GM12878 (cell line): ENCODE results near the gene STK10. TPM values are rescaled to one million over a fixed set of nuclear protein-coding genes. Genes with fewer than 3 reads are reported as not detected.

ENCODE experiments used
- BACH1 ChIP-seq: fragments of 450-650 bp; IDR thresholded peaks from 2 replicates; pipeline ENCODE4 v1.6.1; 2017; ENCODE audit warnings: mild to moderate bottlenecking, borderline replicate concordance
- E2F8 ChIP-seq: fragments of 450-650 bp; IDR thresholded peaks from 2 replicates; pipeline ENCODE4 v1.6.1; 2018; ENCODE audit warnings: mild to moderate bottlenecking, low read depth, moderate library complexity; ENCODE audit not compliant: partially characterized antibody
- EGR1 ChIP-seq, 2 experiments: IDR thresholded peaks; 1 replicate in 1 of 2; 2 replicates in 1 of 2; pipeline ENCODE4 v1.6.1; 2011 to 2012; ENCODE audit warnings: low read depth in 2 of 2, low read length in 2 of 2, borderline replicate concordance in 1 of 2, mild to moderate bottlenecking in 1 of 2, moderate library complexity in 1 of 2
- ETV6 ChIP-seq, 2 experiments: fragments of 450-650 bp in 1 of 2; IDR thresholded peaks in 1 of 2; conservative IDR thresholded peaks in 1 of 2; 2 replicates each; pipeline ENCODE4 v1.6.1; 2014; ENCODE audit warnings: antibody characterized with exemption in 1 of 2, borderline replicate concordance in 1 of 2, low read depth in 1 of 2, mild to moderate bottlenecking in 1 of 2, moderate library complexity in 1 of 2
- NR2F1 ChIP-seq: fragments of 450-650 bp; conservative IDR thresholded peaks from 2 replicates; pipeline ENCODE4 v1.6.1; 2017; ENCODE audit warnings: mild to moderate bottlenecking
- RELA ChIP-seq: fragments of 450-650 bp; IDR thresholded peaks from 2 replicates; pipeline ENCODE4 v1.8.0; 2014; ENCODE audit warnings: borderline replicate concordance; ENCODE audit not compliant: partially characterized antibody
- RFX5 ChIP-seq: IDR thresholded peaks from 2 replicates; pipeline ENCODE4 v1.6.1; 2011; ENCODE audit warnings: low read depth, low read length, improper control_type of control experiment
- SPI1 ChIP-seq: IDR thresholded peaks from 2 replicates; pipeline ENCODE4 v1.6.1; 2011; ENCODE audit warnings: low read depth, mild to moderate bottlenecking, low read length, moderate library complexity, borderline replicate concordance; ENCODE audit not compliant: insufficient read depth
- SREBF2 ChIP-seq: IDR thresholded peaks from 2 replicates; pipeline ENCODE4 v1.6.1; 2012; ENCODE audit warnings: mild to moderate bottlenecking, low read length
- STAT1 ChIP-seq: fragments of 450-650 bp; conservative IDR thresholded peaks from 2 replicates; pipeline ENCODE4 v1.6.1; 2014; ENCODE audit warnings: antibody characterized with exemption, mild to moderate bottlenecking
- TBL1XR1 ChIP-seq: IDR thresholded peaks from 2 replicates; pipeline ENCODE4 v1.6.1; 2012; ENCODE audit warnings: low read depth, low read length, improper control_type of control experiment
- TCF3 ChIP-seq: IDR thresholded peaks from 2 replicates; pipeline ENCODE4 v1.6.1; 2012; ENCODE audit warnings: low read depth, mild to moderate bottlenecking, low read length, borderline replicate concordance; ENCODE audit not compliant: insufficient read depth
- ZSCAN29 ChIP-seq: fragments of 450-650 bp; IDR thresholded peaks from 2 replicates; pipeline ENCODE4 v1.6.1; 2017; ENCODE audit warnings: mild to moderate bottlenecking, moderate library complexity
- polyA plus RNA-seq, 11 experiments: library from polyadenylated mRNA; depleted of rRNA in 4 of 11; unstranded in 6 of 11; stranded (reverse) in 5 of 11; fragments of >200 nt; fragmentation: Nextera tagmentation in 4 of 11; fragmentation: Illumina TruSeq in 1 of 11; extraction: Ambion mirVana in 4 of 11; extraction: Trizol in 1 of 11; gene quantifications; 1 replicate in 1 of 11; 2 replicates in 10 of 11; pipeline versions ENCODE4 v1.2.1 to v1.2.3, GENCODE V29; 2011 to 2016; ENCODE audit warnings: inconsistent platforms in 2 of 11, missing spikeins in 2 of 11, low read depth in 1 of 11
- total RNA-seq, 4 experiments: library from RNA; depleted of rRNA in 3 of 4; stranded (reverse); fragments of >200 nt in 3 of 4; fragmentation: Illumina TruSeq in 1 of 4; extraction: Trizol in 1 of 4; gene quantifications; 2 replicates each; pipeline versions ENCODE4 v1.2.1 to v1.2.3, GENCODE V29; 2013 to 2021
- TF ChIP-seq, protein P1 (sequence below): fragments of 450-650 bp; IDR thresholded peaks from 2 replicates; pipeline ENCODE4 v1.6.1; 2018; ENCODE audit warnings: borderline replicate concordance, mild to moderate bottlenecking; ENCODE audit not compliant: partially characterized antibody
- TF ChIP-seq, protein P2 (sequence below): fragments of 450-650 bp; formaldehyde crosslinking; IDR thresholded peaks from 2 replicates; pipeline ENCODE4 v1.4.0; 2020; ENCODE audit warnings: mild to moderate bottlenecking, moderate library complexity
- TF ChIP-seq, protein P3 (sequence below): fragments of 150-350 bp; IDR thresholded peaks from 2 replicates; pipeline ENCODE4 v1.6.1; 2016; ENCODE audit warnings: low read depth, low read length

STK10 gene
- total and polyA plus RNA-seq, 10 of the 15 experiments (the other 5 are each of a cell fraction or from before 2014, with no cell fraction given), result 14.2 to 96.4 (median 50.6) TPM

DNA sequence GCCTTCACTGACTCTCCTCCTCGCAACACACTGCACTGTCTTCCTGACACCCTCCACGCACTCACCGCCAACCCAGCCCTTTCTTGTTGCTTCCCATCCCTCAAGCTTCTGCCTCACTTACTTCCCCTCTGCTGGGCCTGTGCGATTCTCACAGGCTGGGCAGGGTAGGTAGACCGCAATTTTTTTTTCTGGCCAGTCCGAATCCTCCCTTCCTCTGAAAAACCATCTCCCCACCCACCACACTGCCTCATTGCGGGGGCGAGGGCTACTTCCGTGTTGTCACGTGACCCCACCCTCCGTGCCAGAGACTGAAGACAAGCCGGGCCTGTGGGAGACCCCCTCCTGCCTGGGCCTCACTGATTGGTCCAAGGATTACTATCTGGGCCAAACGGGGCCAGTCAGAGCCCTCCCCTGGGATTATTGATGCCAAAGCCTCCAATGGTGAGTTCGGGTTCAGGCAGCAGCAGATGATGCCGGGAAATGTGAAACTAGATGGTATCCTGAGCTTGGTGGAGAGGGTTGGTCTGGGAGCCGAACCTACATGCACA is 73.1 kb downstream of the STK10 start (continued):
- TF ChIP-seq, protein P1, sequence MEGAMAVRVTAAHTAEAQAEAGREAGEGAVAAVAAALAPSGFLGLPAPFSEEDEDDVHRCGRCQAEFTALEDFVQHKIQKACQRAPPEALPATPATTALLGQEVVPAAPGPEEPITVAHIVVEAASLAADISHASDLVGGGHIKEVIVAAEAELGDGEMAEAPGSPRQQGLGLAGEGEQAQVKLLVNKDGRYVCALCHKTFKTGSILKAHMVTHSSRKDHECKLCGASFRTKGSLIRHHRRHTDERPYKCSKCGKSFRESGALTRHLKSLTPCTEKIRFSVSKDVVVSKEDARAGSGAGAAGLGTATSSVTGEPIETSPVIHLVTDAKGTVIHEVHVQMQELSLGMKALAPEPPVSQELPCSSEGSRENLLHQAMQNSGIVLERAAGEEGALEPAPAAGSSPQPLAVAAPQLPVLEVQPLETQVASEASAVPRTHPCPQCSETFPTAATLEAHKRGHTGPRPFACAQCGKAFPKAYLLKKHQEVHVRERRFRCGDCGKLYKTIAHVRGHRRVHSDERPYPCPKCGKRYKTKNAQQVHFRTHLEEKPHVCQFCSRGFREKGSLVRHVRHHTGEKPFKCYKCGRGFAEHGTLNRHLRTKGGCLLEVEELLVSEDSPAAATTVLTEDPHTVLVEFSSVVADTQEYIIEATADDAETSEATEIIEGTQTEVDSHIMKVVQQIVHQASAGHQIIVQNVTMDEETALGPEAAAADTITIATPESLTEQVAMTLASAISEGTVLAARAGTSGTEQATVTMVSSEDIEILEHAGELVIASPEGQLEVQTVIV, result peak; percentile 49
- TF ChIP-seq ETV6 (conservative IDR thresholded peaks at IDR 0.05 in 1 of 2, IDR thresholded peaks at IDR 0.05 in 1 of 2; ENCODE audit: borderline replicate concordance in 1 of 2, low read depth in 1 of 2) (peak in 1 of 2 experiments; percentile 91; a peak in 2 of 4 replicates), STAT1 (no peak), BACH1 (peak; percentile 40; the same call in 1 of the 2 replicates), TBL1XR1 (peak; percentile 82; the same call in 1 of the 2 replicates), SPI1 (peak; percentile 70; the same call in 1 of the 2 replicates), EGR1 (IDR thresholded peaks at IDR 0.05; ENCODE audit: borderline replicate concordance in 1 of 2, low read depth in 2 of 2, low read length in 2 of 2) (peak; percentile 86 to 99), NR2F1 (0 out of 2 replicates have a peak, but pooled peaks have one; percentile 14), RELA (peak; percentile 81), TCF3 (no peak), ZSCAN29 (no peak), E2F8 (no peak), SREBF2 (no peak), RFX5 (peak; percentile 80; the same call in 1 of the 2 replicates)
- TF ChIP-seq, protein P2, sequence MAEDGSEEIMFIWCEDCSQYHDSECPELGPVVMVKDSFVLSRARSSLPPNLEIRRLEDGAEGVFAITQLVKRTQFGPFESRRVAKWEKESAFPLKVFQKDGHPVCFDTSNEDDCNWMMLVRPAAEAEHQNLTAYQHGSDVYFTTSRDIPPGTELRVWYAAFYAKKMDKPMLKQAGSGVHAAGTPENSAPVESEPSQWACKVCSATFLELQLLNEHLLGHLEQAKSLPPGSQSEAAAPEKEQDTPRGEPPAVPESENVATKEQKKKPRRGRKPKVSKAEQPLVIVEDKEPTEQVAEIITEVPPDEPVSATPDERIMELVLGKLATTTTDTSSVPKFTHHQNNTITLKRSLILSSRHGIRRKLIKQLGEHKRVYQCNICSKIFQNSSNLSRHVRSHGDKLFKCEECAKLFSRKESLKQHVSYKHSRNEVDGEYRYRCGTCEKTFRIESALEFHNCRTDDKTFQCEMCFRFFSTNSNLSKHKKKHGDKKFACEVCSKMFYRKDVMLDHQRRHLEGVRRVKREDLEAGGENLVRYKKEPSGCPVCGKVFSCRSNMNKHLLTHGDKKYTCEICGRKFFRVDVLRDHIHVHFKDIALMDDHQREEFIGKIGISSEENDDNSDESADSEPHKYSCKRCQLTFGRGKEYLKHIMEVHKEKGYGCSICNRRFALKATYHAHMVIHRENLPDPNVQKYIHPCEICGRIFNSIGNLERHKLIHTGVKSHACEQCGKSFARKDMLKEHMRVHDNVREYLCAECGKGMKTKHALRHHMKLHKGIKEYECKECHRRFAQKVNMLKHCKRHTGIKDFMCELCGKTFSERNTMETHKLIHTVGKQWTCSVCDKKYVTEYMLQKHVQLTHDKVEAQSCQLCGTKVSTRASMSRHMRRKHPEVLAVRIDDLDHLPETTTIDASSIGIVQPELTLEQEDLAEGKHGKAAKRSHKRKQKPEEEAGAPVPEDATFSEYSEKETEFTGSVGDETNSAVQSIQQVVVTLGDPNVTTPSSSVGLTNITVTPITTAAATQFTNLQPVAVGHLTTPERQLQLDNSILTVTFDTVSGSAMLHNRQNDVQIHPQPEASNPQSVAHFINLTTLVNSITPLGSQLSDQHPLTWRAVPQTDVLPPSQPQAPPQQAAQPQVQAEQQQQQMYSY, result peak; percentile 93
- TF ChIP-seq, protein P3, sequence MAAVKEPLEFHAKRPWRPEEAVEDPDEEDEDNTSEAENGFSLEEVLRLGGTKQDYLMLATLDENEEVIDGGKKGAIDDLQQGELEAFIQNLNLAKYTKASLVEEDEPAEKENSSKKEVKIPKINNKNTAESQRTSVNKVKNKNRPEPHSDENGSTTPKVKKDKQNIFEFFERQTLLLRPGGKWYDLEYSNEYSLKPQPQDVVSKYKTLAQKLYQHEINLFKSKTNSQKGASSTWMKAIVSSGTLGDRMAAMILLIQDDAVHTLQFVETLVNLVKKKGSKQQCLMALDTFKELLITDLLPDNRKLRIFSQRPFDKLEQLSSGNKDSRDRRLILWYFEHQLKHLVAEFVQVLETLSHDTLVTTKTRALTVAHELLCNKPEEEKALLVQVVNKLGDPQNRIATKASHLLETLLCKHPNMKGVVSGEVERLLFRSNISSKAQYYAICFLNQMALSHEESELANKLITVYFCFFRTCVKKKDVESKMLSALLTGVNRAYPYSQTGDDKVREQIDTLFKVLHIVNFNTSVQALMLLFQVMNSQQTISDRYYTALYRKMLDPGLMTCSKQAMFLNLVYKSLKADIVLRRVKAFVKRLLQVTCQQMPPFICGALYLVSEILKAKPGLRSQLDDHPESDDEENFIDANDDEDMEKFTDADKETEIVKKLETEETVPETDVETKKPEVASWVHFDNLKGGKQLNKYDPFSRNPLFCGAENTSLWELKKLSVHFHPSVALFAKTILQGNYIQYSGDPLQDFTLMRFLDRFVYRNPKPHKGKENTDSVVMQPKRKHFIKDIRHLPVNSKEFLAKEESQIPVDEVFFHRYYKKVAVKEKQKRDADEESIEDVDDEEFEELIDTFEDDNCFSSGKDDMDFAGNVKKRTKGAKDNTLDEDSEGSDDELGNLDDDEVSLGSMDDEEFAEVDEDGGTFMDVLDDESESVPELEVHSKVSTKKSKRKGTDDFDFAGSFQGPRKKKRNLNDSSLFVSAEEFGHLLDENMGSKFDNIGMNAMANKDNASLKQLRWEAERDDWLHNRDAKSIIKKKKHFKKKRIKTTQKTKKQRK, result no peak
